ENCODE measurements around the gene AARS2.

AARS2 gene

DNA sequence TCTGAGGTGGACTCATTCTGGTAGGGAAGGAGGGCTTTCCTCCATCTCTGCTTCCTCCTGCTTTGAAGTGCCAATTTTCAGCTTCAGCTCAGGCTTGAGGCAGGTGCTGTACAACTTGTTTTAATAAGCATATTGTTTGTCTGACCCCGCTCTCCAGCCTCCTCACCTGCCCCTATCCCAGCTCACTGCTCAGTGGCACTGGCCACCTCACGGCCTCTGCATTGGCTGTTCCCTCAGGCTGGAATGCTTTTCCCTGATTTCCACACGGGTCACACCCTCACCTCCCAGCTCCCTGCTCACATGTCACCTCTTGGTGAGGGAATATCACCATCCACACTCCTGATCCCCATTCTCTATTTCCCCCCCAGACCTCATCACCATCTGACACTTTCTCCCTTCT is 14.3 kb downstream of the AARS2 start:
- DNase-seq = no peak

DNA sequence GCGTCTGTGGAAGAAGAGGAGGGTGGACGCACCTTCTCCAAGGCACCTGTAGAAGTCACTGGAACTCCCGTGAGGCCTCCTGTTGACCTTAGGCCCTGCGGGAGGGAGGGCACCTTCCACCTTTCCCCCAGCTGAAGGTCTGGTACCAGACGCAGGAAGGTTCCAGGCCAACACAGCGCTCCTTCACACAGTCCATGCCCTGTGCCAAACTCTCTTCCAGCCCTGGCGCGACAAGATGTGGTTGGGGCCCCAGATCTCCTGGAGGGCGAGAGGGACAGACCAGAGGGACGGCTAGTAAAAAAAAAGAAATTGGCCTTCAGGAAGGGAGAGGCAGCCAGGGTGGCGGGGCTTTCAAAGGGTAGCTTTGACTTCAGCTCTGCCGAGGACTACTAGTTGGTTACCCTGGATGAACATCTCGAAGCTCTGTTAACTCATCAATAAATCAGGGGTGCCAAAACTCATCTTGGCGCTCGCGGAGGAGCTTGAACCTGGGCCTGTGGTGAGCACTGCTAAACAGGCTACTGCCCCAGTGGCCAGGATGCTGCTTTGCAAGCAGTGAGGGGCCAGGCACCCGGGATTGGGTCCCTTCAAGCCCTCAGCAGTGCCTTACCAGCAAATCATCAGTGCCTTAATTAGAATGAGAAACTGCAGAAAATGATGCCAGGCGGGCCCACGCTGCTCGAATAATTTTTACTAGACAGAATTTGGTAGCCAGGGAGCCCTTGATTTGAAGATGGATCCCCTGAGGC is 14.9 kb downstream of the AARS2 start:
- no peak for DNase-seq

DNA sequence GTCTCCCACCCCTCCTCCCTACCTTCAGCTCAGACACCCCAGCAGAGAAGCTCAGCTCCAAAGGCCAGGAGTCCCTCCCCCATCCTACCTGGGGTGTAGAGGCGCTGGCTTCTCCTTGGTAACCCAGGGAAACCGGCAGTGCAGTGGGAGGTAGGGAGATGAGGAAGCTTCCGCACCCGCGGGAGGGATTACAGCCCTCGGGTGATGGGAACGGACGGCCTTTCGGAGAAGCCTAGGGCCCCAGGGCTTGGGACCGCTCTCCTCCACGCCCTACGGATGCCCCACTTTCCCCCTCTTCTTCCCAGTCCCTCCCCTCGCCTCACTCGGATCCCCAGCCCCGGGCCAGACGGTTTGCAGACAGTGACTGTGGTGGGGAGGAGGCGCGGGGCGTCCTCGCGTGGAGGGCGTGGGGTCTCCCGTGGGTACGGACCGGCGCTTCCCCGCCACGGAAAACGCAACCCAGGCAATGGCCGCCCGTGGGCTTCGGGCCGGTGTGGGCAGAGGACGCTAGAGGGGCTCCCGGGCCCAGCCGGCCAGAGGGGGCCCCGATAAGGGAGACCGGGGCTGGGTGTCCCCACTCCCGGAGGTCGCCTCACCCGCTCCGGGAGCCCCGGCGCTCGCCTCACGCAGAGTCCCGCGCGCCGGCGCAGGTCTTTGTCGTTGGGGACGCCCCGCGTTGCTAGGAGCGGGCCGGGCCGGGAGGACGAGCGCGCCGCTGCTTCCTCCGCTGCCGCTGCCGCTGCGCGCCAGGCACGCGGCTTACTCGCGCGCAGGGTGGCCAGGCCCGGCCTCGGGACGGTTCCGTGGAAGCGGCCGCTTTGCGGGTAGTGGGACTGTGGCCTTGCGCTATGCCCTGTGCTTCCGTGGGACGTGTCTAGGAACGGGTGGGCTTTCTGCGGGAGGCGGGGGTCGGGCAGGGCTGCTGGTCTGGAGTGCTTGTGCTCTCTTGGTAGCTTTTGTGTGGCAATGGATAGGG is 15.8 kb downstream of the AARS2 start:
- DNase-seq = no peak

DNA sequence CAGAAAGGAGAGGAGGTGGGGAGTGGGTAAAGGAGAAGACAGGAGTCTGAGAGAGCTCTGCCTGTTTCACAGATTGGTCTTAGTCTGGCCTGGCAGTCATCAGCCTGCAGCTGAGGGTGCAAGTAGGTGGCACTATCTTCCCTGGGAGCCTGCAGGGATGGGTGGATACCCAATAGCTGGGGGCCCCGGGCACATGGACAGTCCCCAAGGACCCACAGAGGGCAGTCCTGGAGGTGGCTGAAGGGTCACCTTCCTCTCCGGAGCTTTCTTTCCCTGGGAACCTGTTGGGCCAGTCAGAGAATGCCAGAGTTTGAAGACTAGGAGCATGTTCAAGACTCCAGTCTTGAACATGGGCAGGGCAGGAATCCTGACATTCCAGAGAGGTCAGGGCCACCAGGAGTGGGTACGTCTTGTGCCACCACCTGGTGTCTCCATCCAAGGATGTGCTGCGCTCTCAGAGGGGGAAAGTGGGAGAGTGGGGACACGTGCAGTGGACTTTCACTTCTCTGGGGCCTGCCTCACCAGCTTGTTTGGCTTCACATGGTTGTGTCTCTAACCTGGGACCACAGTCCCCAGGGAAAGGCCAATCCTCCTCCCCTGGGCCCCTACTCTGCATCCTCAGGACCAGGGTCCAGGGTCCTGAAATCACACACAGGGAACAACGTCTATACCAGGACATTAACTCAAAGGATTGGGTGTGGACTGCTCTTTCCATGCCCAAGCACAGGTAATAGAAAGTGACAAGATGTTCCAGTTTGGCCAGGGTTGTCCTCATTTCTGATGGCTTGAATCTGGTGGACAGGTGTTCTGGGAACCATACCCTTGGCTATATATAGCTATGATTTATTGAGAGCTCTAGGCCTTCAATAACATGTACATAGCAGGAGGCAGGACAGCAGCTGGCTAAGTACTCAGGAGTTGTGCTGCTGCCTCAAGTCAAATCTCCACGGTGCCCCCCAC is 18.0 kb downstream of the AARS2 start:
- no peak for DNase-seq

DNA sequence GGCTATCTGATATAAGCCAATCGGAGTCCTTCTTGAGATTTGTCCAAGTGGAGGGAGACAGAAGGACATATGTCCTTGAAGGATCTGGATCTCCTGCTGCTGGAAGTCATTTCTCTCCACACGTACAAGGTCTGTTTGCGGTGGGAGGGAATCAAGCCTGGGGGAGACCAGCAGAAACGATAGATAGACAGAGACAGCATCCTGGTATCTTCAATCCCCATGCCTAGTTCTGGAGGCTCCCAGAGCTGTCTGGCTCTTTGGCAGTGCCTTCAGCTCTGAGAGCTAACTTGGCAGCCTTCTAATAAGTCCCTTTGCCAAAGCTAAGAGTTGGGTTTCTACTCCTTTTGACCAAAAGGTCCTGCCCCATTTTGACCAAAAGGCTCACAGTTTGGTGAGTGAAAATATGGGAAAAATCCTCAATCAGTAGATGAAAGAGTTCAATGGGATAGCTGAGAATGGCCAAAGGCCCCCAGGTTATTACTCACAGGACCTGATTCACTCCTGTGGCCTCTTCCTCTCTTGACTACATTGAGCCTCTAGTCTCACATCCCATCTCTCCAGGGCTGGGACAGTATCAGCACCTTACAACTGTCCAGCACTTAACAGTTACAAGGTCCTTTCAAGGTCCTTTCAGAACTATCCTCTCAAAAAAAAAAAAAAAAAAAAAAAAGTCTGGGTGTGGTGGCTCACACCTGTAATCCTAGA is 20.3 kb downstream of the AARS2 start:
- DNase-seq = peak in 1 of 2 experiments; percentile 34

DNA sequence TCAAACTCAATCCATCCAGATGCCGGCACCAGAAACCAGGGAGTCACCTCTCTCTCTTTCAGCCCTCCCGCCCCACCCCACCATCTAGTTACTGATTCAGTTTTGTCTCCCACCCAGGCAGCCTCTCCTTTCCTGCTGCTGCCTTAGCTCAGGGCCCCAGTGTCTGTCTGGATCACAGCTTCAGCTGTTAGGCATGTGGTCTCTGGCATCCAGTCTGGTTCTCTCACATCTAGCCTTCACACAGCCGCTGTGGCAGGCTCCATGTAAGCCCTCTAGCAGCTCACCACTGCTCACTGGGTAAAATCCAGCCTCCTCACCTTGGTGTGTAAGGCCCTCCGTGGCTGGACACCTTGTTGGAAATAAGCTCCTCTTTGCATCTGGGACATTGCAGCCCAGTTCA is 21.3 kb downstream of the AARS2 start:
- DNase-seq = no peak

DNA sequence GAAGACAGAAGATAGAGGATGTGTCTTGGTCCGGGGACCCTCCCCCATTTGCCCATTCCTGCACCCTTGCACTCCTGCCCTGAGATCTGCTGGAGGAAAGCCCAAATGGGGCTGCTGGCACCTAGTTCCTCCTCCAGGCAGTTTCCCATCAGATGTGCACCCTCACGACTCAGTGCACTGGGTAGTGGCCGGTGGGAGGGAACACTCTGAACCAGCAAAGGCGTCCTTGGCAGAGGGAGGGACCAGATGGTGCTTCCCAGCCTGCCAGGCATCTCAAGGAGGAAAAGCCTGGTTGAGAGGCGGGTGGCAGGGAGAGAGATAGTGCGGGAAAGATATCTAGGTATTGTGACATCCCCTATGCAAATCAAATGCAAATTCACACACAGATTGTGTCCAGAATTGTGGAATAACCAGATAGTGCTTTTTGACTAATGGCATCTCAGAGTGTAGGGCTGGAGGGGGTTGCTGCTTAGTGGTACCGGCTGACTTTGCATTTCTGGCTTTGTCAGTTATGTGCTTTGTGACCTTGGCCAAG is 23.4 kb downstream of the AARS2 start:
- DNase-seq = peak; percentile 72 to 91

DNA sequence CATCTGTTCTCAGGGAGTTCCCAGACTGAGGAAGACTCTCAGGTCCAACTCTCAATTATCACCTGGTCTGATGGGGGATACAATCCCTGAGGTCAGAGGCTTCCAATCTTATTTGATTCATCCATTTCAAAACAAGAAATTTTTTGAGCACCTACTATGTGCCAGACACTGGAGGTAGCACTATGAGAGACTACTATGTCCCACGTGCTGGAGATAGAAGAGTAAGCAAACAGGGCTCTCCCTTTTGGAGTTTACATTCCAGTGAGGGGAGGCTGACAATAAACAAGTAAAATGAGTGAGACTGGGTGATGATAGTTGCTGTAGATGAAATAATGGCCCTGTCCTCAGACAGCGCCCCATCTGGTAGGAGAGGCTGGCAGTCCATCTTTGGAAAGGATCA is 26.4 kb downstream of the AARS2 start:
- DNase-seq = no peak

DNA sequence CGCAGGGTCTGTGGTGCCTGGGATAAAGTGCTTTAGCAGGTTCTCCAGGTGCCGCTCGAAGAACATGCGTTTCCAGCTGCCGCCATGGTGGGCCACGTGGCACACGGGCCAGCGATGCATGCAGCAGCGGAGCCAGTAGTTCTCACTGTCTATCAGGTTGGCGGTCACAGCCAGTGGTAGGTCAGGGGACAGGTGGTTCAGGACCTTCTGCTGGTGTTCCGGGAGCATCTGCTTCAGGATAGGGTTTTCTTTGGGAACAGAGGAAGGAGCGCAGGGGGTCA is 26.9 kb downstream of the AARS2 start:
- DNase-seq = no peak

DNA sequence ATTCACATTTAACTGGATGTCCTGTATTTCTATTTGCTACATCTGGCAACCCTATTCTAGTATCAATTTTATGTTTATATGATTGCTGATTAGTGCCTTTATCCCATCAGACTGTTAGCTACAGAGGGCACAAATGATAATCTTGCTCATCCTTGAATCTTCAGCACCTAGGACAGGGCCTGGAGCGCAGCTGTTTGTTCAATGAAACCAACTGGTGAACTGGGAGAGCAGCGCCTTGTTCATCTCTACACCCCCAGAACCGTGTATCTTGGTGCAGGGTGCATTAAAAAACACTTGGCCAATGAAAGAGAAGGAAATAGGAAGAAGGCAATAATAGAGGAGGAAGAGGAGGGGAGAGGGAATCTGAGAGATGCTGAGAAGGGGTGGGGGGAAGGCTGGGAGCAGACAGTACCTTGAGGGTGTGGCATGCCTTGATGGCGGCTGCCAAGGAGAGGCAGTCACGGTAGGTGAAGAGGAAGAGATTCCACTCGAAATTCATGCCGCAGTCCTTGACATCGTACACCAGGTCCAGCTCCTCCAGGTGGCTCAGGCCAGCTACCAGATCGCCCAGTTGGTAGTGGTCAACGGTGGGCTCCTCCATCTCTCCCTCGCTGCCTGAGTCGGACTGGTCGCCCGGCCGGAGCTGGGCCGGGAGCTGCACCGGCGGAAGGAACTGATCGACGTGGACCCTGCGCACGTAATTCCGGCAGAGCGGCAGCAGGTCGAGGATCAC is 27.4 kb downstream of the AARS2 start:
- DNase-seq = no peak

DNA sequence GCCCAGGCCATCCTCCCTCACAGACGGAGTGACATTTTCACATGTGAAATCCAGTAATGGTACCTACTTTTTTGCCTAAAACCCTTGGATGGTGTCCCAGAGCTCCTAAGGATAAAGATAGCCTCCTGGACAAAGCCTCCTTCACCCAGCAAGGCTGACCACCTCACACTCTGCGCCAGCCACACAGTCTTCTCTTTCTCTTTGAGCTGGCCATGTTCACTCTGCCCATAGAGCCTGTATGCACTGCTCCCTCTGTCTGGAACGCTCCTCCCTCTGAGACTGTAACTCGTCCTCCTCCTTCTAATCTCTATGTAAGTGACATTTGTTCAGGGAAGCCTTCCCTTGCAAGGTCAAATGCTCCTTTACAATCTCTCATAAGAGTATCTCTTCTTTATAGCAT is 28.3 kb downstream of the AARS2 start:
- no peak for DNase-seq

DNA sequence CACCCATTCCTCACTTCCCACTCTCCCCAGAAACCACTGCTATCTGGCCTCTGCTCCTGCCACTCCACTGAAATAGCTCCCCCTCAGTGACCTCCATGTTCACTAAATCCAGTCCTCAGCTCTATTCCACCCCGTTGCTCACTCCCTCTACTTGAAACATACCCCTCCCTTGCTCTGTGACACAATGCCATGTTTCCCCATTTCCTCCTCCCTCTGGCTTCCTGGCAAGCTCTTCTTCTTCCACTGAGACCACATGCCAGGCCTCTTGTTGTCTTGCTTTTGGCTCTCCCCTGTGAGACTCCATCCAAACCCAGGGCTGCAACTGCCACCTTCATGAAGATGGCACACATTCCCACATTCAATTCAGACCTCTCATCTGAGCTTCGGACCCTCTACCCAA is 29.0 kb downstream of the AARS2 start:
- DNase-seq = peak in 1 of 2 experiments; percentile 66

DNA sequence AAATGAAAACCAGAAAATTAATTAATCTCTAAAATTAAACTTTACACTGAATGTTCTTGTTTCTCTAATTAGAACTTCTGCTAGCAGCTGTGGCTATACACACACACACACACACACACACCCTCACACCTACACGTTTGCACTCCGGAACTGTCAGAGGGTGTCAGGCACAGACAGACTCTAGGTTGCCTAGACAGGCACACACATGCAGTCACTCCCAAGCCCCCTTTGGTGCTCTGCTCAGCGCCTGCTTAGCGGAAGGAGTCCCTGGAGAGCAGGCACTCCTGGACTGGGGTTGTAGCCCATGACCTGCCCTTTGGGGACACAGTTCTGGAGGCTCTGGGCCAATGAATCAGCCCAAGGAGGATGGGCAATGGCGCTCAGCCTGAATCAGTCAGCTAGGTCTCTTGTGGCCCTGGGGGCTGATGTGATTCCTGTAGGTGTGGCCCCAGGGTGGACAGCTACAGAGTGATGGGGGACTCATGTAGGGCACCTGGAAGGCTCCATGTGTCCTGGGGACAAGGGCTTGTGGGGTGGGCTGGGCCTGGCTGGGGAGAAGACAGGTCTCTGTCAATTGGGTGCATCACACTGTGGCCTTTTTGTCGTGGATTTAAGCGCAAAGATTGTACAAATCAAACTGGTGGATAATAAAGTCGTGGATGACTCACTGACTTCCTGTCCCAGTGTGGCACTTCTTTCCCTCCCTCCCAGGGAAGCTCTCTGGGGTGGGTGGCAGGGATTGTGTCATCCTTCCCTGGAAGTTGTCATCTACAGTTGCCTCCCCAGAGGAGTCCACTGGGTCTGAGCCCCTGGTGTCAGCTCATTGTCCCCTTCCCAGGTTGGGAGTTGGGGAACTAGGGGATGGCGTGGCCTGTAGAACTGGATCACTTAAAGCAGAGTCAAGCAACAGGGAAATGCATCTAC is 34.1 kb downstream of the AARS2 start:
- DNase-seq = no peak

DNA sequence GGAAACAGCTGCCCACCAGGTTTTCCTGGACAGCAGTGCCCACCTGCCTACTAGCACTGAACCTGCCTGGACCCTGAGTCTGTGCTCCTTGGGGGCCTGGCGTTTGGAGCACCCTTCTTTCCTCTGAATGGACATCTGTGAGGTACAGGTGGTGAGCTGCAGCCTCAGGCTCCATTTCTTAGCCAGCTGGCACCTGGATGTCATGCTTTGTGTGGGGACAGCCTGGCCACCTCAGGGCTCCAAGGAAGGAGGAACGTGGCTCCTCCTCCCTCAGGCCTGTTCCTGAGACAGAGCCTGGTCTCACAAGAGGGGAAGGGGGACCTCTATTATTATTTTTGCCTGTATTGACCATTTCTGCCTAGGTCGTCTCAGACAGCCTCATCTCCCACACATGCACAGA is 34.8 kb downstream of the AARS2 start:
- no peak for DNase-seq

DNA sequence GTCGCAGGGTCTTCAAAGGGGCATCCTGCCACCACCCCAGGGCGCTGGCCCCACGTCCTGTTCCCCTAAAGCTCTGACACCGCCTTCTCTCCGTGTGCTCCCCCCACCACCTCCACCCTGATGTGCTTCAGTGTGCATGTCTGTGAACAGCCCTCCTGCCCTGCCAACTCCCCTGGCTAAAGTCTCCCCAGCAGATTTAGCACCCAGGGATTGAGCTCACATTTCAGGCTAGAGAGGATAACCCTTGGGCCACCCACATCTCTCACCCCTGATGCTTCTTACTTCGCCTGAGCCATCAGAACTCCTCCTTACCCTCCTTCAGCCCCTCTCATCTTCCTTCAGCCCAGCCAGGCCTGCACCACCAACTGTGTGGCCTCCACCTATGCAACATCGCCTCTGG is 35.4 kb downstream of the AARS2 start:
- no peak for DNase-seq

DNA sequence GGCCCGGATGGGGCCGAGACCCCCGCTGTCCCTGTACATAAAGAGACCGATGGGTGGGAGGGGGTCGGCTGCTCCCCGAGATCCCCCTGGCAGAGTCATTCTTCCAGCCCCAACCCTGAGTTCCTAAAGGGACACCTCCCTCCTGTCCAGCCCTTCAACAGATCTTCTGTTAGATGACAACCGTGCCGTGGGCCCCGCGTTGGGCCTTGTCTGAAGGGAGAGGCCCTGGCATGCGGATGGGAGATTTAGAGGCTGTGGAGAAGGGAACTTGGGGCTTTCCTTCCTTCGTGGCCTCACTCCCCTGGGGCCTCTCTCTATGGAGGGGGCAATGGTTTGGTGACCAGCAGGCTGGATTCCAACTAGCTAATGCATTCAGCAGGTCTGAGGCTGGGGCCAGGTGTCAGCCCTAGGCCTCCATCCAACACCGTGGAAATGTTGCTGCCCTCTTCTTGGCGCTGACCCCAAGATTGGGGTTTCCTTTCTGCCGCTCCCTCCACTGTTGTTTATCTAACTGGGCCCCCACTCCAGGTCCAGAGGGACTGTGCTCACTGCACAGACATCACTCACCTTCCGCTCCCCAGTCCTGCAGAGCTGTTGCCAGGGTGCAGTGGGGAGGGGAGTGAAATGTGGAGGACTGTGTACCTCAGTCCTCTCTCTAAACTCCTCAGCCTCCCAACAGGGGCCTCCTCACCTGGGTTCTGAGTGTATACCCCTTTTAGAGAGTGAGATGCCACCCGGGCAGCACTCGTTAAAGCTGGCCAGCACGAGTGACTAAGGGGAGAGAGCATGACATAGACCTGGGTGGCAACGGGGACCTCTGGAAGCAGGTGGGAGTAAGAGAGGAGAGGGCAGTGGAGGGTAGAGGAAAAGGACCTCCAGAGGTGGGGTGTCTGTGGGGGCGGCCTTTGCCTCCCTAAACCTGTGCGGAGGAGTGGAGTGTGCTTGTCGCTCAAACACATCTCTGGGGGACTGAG is 36.2 kb downstream of the AARS2 start:
- no peak for DNase-seq

DNA sequence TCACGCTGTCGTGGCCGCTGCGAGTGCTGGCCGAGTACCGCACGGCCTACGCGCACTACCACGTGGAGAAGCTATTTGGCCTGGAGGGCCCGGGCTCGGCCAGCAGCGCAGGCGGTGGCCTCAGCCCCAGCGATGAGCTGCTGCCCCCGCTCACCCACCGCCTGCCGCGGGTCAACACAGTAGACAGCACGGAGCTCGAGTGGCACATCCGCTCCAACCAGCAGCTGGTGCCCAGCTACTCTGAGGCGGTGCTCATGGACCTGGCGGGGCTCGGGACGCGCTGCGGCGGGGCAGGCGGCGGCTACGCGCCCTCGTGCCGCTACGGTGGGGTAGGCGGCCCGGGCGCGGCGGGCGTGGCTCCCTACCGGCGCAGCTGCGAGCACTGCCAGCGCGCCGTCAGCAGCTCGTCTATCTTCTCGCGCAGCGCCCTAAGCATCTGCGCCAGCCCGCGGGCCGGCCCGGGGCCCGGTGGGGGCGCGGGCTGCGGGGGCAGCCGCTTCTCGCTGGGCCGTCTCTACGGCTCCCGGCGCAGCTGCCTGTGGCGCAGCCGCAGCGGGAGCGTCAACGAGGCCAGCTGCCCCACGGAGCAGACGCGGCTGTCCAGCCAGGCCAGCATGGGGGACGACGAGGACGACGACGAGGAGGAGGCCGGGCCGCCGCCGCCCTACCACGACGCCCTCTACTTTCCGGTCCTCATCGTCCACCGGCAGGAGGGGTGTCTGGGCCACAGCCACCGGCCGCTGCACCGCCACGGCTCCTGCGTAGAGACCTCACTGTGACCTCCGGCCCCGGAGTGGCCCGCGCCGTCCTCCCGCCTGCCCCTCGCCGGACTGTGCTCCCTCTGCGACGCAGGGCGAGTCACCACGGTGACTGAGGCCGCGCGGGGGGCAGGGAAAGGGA is 37.1 kb downstream of the AARS2 start:
- DNase-seq = no peak

DNA sequence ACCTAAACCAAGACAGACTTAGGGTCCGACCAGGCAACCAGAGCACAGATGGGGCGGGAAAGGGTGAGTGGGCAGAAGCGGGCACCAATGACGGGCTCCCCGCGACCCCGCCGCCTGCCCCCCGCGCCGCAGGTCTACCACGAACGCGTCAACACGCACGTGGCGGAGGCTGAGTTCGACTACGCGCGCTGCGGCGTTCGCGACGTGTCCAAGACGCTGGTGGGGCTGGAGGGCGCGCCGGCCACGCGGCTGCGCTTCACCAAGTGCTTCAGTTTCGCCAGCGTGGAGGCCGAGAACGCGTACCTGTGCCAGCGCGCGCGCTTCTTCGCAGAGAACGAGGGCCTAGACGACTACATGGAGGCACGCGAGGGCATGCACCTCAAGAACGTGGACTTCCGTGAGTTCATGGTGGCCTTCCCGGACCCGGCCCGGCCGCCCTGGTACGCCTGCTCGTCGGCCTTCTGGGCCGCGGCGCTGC is 37.8 kb downstream of the AARS2 start:
- no peak for DNase-seq
